Stimulated activated CD4-positive, alpha-beta T cell treated with anti-CD3 and anti-CD28 coated beads, Interleukin-4, amount 100 ng/mL, for 24 hours (primary cell): ENCODE measurements around the gene MTX2.
"Not testable (repeated sequence)": the region's sequence is repeated elsewhere in the genome, so short reads cannot be mapped to it uniquely, and the experiment has no call there.

ENCODE experiments used
- DNase-seq: peaks from one replicate; pipeline ENCODE4 v3.0.0-alpha.2; 2020

Gene MTX2

DNA sequence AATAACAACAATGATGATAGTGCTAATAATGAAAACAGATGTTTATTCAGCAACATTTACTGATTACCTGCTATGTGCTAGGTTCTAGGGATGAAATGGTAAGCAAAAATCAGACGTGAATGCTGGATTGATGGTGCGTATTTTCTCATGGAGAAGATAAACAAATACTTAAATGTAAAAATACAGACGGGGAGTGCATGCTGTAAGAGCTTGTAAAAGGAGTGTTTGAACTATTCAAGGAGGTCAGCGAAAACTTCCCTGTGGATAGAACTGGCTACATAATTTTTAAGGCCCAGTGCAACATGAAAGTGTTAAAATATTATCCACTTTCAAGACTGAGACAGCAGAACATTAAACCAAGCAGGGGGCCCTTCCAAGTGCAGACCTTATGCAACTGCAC lies 22.1 kb downstream of the MTX2 start:
- DNase-seq = no peak

DNA sequence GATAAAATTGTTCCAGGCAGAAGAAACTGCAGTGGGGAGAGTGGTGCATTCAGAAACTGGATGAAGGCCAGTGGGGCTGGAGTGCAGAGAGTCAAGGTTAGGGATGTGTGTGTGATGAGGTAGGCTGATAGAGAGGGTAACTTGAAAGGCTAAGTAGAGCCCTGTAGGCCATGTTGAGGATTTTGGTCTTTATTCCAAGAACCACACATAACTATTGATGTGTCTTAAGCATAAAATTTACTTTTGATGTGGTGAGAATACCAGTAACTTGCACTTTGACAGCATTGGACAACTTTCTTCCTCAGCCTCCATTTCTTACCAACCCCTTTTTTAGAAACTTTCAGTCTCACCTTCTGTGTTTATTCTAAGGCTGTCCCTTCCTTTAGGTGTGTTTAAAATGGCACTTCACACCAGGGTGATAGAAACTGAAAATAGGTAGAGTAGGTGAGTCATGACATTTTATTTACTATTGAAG lies 22.6 kb downstream of the MTX2 start:
- no peak for DNase-seq

DNA sequence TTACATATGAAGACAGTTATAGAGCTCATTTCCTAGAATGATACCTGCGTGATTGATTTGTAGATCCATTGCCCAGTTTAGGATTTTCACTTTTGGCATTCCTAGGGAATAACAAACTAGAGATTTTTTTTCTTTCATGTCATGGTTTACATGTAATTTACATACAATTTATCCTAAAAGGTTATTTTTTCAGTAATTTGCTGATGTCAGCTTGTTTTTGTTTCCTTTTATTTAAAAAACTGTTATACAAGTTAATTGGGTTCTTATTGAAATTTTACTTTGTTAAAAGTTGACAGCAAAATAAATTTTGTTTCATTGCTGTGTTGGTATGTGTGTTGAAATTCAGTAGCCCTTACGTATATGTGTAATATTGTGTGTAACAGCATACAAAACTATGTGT lies 23.4 kb downstream of the MTX2 start:
- DNase-seq = no peak

DNA sequence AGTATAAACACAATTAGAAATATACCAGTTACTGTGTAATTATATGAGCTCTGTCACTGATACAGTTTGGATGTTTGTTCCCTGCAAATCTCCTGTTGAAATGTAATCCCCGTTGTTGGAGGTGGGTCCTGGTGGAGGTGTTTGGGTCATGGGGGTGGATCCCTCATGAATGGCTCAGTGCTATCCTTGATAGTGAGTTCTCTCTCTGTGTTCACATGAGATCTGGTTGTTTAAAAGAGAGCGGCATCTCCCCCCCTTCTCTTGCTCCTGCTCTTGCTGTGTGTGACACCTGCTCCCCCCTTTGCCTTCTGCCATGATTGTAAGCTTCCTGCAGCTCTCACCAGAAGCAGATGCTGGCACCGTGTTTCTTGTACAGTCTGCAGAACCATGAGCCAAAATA lies 24.1 kb downstream of the MTX2 start:
- DNase-seq = no peak

DNA sequence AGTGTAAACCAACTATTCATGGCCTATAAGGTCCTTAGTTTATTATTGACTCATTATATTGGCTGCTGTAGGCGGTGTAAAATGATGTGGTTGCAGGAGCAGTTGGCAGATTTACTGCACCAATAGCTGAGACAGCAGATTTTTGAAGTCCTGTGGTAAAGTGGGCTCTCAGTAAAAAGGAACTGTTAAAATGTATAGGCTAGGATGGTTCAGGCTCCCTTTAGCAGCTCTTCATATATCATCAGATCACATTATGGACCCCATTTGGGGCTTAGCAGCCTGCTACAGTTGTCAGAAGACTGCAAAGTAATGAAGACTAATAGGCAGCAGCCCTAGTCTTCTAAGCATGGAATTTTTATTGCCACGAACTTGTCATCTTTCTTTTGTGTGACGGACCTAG lies 27.8 kb downstream of the MTX2 start:
- DNase-seq = no peak

DNA sequence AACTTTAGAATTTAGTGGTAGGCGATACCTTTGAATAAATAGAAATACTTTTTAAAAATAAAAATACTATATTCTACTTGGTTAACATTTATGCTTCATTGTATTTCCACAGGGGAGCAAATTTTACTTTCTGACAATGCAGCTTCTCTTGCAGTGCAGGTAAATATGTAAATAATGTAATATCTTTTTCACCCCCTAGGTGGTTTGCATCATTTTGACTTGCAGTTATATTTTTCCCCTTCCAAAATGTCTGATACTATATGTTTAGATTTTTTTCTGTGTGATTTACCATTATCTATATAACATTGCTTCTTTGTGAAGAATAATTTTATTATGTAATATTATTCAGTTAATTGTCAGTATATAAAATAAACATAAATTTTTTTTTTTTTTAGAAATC lies 28.5 kb downstream of the MTX2 start:
- no peak for DNase-seq

DNA sequence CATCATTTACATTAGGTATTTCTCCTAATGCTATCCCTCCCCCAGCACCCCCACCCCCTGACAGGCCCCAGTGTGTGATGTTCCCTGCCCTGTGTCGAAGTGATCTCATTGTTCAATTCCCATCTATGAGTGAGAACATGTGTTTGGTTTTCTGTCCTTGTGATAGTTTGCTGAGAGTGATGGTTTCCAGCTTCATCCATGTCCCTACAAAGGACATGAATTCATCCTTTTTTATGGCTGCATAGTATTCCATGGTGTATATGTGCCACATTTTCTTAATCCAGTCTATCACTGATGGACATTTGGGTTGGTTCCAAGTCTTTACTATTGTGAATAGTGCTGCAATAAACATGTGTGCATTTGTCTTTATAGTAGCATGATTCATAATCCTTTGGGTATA lies 36.8 kb downstream of the MTX2 start:
- not testable (repeated sequence) for DNase-seq

DNA sequence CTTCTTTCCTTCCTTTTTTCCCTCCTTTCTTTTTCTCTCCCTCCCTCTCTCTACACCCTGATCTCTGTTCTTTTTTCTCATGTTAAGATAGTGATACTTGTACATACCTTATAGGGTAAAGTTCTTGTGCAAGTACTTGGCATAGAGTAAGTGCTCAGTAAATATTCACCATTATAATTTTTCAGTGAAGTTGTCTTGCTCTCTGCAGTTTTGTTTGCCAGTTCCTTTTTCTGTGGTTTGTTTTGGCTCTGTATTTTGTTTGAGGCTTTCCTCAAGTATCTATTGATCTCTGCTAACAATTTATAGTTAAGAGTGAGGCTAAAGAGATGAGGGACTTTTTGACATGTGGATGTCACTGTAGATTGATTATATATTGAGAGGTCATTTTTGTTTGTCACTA lies 48.0 kb downstream of the MTX2 start:
- no peak for DNase-seq

DNA sequence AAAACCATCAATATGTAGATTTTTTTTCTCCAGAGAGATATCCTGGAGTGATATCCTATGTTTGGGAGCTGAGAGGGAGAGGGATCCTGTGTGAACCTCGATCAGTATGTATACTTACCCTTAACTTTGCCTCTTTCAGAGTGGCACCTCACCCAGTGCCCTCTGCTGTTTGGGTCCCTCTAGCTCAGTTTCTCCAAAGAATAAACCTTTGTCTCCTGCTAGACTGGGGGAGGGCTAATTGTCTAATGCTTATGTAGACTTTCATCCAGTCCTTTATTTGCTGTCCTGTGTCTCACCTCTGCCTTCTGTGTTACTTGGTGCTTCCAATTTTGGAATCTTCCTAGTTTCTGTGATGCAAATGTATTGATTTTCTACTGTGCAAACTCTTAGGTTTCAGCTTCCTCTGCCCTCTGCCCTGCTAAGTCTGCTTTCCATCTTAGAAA lies 48.4 kb downstream of the MTX2 start:
- no peak for DNase-seq

DNA sequence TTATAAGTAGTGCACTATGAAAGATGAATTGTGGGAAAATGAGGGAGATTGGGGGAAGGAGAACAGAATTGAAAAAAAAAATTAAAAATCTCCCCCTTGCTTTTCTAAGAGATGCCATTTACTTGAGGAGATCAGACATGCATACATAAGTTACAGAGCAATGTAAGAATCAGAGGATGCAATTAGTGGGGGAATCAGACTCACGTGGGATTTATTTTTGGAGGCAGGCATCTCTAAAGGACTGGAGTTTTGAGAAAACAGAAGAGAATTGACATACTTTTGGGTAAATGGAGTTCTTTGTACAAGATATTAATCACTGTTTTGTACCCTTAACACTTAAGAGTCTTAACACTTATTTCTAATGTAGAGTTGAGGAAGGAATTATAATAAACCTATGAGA lies 52.7 kb downstream of the MTX2 start:
- no peak for DNase-seq

DNA sequence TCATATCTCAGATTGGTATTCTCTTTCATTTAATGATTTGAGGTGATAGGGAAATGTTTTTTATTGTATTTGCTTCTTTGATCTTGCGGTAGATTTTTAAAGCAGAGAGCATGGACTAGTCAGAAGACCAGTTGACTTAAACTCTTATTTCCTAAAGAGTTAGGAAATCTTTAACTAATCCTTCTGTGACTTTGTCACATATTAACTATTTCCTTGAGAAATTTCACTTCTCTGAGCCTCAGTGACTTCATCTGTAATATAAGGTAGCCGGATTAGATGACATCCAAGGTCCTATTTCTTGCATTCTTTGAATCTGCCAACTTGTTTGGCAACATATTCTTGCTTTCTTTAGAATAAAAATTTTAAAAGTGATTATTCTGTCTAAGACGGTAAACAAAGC lies 55.6 kb downstream of the MTX2 start:
- no peak for DNase-seq

DNA sequence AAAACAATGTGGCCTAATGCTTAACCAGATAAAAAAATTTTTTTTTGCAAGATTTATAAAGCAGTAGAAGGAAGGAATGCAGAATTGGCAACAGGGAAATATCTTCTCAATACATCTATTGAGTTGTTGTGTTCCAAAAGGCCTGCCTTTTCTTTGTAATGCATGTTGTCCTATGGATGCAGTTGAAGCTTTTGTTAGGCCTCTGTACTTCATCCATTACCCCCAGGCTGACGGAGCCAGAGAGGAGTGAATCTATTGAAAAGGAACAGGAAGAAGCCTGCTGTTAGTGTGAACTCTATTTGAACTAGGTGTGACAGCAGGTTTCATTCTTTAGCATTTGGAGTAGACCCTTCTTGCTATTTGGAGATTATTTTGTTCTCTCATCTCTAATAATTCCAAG lies 56.5 kb downstream of the MTX2 start:
- no peak for DNase-seq

DNA sequence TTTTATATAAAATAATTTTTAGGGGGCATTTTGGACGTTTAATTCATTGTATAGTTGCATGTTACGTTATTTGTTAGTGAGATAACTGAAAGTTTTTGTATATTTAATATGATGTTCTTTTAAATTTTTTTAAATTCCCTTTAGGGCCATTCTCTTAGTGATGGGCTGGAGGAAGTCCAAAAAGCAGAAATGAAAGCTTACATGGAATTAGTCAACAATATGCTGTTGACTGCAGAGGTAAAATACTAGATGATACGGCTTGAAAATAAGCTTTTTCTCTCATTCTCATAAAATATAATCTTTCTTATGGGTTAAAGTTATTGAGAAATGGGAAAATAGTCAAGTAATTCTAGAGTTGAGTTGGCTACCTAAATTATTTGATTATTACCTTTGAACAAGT lies 58.9 kb downstream of the MTX2 start:
- no peak for DNase-seq

DNA sequence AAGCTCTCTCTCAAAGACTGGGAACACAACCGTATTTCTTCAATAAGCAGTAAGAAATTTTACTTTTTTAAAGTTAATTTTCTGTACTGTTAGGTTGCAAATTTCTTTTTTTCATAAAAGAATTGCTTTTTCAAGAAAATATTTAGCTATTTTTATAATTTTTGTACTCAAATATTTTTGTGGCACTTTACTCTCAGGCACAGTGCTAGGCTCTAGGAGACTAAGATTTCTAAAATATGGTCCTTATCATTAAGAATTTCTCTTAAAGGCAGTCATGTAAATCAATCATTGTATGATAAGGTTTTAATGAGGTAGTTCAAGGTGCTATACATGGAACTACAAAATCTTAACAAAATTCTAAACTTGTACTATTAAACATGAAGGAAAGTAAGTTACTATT lies 61.4 kb downstream of the MTX2 start:
- no peak for DNase-seq

DNA sequence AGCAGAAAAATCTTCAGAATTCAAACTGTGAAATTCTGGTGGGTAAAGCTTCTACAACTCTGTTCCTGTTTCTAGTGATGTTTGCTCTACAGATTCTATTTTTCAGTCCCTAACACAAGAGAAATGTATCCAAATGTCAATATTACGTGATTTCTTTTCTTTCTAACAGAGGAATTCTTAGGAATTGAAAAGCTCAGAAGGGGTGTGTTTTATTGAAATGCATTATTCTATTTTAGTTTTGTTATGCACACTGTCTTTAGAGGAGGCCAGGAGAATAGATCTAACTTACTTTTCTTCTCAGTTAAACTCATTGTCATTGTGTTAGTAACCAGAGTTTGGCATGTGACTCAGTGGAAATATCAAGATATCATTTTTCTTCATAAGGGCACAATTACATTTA lies 62.4 kb downstream of the MTX2 start:
- no peak for DNase-seq

DNA sequence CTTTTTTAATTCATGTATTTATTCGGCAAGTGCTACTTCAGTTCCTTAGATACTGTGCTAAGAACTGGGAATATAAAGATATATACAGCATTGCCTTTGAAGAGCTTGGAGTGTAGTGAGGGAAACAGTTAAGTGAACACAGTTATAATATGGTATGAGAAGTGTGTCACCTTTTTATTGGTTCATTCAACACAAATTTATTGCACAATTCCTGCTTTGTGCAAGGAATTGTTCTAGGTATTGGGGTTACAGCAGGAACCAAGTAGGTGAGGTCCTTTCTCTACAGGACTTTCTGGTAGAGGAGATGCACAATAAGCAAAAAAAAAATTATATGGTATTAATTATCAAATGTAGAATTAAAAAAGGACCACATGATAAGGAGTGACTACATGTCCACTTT lies 65.5 kb downstream of the MTX2 start:
- no peak for DNase-seq

DNA sequence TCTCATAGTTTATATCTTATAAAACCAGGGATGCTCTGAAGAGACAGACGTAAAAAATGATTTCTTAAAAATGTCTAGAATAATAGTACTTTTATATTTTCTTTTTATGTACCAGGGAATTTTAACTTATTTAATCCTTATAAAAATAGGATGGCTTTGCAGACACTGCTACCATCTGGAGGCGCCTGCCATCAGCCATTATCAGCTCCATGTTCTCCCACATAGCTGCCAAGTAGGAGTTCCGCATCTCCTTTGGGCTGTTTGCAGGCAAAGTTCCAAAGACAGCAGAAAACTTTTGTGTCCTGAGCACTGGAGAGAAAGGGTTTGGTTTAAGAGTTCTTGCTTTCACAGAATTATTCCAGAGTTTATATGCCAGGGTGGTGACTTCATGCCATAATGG lies 69.2 kb downstream of the MTX2 start:
- DNase-seq = no peak

DNA sequence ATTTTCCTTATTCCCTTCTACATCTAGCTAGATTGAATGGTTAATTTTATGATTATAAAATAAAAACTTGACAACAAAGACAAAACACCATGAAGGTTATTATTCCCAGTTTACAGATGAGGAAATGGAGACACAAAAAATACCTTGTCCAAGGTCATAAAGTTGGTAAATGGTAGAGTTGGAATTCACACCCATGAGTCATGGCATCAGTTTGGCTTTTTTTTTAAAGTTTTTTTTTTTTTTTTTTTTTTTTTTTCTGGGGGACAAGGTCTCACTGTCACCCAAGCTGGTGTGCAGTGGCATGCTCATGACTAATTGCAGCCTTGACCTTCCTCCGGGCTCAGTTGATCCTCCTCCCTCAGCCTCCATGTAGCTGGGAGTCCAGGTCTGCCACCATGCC lies 70.0 kb downstream of the MTX2 start:
- no peak for DNase-seq

DNA sequence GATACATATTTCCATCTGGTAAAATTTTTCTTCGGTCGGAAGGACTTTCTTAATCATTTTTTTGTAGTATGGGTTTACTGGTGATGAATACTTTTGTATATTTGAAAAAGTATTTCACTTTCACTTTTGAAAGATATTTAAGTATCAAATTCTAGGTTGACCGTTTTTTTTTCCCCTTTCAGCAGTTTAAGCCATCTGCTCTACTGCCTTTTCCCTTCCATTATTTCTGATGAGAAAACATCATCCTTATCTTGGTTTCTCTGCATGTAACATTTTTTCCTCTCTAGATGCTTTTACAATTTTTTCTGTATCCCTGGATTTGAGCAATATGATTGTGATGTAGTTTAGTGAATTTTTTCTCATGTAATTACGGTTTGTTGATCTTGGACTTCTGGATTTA lies 87.0 kb downstream of the MTX2 start:
- DNase-seq = no peak

DNA sequence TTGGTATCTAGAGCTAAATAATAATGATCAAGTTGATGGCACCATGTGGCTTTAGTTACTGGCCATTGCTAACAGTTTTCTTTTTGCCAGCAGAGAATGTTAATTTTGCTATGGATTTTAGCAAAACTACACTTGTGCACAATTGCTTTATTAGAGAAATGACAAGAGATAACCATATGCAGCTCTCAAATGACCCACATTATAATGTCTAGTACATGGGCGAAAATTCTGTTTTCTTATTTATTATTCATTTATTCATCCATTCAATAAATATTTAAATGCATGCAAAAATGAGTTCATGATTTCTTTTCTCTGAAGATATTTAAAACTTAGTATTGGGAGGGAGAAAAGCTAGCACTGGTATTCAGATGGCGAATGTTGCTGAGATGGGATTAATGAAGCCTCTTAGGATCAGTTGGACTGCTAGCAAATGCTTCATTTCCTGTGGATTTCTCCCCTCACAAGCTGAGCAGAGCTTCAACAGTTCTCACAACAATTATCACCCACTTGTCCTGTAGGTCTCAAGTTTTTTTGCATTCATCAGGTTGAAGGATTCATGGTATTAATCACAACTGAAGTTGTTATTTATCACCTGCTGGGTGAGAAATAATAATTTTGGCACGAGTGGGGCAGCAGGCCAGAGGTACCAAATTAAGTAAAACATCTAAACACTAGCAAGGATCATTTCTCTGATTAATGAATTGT lies 95.2 kb downstream of the MTX2 start:
- no peak for DNase-seq

DNA sequence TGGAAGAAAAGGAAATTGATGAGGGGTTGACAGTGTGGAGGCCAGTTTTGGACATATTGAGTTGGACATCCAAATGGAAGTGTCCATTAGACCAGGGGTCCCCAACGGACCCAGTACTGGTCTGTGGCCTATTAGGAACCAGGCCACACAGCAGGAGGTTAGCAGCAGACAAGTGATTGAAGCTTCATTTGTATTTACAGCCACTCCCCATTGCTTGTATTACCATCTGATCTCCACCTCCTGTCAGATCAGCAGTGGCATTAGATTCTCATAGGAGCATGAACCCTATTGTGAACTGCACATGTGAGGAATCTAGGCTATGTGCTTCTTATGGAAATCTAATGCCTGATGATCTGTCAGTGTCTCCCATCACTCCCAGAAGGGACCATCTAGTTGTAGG lies 99.1 kb downstream of the MTX2 start:
- no peak for DNase-seq

DNA sequence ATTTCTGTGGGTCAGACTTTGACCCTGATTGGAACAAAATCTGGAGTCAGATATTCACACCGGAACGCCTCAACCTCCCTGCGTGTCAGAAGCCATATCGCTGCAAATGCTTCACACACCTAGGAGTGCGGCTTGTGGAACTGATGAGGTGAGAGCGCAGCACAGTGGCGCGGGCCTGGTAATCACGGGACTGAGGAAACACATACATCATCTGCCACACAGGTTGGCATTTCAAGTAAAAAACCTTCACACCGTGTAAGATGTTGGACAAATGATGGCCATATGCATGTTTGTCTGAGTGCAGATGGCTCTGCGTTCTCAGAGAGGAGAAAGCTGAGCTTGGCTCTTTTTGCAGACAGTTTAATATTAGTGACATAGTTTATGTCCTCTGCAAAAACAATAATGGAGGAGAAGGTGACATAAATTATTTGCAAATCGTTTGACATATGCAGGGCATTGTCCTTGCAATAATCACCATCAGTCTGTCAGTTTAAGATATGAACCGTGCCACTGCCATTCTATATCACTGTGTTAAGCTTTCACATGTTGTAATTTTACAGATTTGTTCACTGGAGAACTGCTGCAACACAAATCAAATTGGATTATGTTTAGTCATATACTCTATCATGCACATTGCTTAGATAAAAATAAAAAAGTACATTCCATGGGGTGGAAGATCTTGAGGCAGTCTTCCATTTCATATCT lies 101.4 kb downstream of the MTX2 start:
- DNase-seq = no peak

DNA sequence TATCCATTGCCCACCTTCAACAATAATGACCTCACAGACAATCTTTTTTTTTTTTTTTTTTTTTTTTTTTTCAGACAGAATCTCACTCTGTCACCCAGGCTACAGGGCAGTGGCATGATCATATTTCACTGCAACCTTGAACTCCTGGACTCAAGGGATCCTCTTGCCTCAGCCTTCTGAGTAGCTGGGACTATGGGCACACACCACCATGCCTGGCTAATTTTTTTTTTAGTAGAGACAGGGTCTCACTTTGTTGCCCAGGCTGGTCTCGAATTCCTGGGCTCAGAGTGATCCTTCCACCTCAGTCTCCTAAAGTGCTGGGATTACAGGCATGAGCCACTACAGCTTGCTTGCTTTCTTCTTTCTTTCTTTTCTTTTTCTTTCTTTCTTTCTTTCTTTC lies 103.9 kb downstream of the MTX2 start:
- not testable (repeated sequence) for DNase-seq

DNA sequence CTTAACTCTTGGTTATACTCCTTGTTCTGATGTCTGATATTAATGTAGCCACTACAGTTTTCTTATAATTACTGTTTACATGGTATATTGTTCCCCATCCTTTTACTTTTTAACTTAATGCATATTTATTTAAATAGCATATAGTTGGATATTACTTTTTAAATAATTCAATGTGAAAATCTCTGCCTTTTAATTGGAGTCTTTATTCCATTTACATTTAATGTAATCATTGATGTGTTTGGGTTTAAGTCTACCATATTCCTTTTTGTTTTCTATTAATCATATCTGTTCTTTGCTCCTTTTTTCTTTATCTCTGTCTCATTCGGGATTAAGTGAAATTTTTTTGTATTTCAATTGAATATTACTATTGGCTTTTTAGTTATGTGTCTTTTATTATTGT lies 109.1 kb downstream of the MTX2 start:
- no peak for DNase-seq

DNA sequence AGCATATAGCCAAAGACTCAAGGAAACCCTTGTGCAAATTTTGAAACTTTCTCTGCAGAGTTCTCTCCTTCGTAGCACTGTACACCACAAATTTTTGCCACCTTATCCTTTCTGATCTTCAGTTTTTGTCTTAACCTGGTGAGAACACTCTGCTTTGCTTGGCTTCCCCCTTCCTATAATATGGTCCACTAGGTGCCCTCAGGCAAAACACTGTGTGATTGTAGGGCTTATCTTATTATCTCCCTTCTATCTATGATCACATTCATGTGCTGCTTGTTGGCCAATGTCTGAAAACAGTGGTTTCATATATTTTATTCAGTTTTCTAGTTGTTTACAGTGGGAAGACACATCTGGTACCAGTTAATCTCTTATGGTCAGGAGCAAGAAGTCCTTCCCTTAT lies 111.1 kb downstream of the MTX2 start:
- no peak for DNase-seq
